ENCODE data around the gene GTF2E1.

DNA sequence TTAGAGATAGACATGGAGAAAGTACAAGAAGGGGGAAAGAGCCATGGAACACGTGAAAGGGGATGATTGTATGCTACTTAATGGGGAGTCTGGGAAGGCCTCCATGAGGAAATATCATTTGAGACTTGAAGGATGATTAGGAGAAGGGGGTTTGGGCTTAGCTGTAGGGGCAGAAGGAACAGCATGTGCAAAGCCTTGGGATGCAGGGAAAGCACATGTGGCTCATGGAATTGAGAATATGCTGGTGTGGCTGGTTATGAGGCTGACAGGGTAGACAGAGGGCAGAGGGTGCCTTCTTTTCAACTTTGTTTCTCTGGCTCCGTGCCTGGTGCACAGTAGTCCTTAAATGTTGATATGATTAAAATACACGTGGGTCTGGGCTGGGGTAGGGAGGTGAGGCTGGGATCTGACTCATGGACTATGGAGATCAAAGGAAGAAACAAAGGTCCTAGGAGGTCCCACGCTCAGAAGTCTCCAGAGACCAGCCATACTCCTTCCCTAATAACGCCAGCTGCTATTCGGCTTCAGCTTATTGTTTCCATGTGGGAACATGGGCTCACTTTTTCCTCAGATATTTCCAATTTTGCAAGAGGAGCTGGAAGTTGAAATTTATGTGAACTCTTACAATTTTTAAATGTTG, 1.1 kb downstream of the GTF2E1 start:
- no peak for TF ChIP-seq ESRRA (CRISPR knock-in tag; IDR thresholded peaks at IDR 0.05; ENCODE audit: borderline replicate concordance)
- TF ChIP-seq, protein P1, sequence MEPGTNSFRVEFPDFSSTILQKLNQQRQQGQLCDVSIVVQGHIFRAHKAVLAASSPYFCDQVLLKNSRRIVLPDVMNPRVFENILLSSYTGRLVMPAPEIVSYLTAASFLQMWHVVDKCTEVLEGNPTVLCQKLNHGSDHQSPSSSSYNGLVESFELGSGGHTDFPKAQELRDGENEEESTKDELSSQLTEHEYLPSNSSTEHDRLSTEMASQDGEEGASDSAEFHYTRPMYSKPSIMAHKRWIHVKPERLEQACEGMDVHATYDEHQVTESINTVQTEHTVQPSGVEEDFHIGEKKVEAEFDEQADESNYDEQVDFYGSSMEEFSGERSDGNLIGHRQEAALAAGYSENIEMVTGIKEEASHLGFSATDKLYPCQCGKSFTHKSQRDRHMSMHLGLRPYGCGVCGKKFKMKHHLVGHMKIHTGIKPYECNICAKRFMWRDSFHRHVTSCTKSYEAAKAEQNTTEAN (CRISPR knock-in tag; IDR thresholded peaks at IDR 0.05), result no peak
- TF ChIP-seq, protein P2, sequence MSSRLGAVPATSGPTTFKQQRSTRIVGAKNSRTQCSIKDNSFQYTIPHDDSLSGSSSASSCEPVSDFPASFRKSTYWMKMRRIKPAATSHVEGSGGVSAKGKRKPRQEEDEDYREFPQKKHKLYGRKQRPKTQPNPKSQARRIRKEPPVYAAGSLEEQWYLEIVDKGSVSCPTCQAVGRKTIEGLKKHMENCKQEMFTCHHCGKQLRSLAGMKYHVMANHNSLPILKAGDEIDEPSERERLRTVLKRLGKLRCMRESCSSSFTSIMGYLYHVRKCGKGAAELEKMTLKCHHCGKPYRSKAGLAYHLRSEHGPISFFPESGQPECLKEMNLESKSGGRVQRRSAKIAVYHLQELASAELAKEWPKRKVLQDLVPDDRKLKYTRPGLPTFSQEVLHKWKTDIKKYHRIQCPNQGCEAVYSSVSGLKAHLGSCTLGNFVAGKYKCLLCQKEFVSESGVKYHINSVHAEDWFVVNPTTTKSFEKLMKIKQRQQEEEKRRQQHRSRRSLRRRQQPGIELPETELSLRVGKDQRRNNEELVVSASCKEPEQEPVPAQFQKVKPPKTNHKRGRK (CRISPR knock-in tag; IDR thresholded peaks at IDR 0.05; ENCODE audit: borderline replicate concordance), result no peak
- TF ChIP-seq, protein P3, sequence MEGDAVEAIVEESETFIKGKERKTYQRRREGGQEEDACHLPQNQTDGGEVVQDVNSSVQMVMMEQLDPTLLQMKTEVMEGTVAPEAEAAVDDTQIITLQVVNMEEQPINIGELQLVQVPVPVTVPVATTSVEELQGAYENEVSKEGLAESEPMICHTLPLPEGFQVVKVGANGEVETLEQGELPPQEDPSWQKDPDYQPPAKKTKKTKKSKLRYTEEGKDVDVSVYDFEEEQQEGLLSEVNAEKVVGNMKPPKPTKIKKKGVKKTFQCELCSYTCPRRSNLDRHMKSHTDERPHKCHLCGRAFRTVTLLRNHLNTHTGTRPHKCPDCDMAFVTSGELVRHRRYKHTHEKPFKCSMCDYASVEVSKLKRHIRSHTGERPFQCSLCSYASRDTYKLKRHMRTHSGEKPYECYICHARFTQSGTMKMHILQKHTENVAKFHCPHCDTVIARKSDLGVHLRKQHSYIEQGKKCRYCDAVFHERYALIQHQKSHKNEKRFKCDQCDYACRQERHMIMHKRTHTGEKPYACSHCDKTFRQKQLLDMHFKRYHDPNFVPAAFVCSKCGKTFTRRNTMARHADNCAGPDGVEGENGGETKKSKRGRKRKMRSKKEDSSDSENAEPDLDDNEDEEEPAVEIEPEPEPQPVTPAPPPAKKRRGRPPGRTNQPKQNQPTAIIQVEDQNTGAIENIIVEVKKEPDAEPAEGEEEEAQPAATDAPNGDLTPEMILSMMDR (IDR thresholded peaks at IDR 0.05), result no peak
- no peak for TF ChIP-seq FOXK1 (CRISPR knock-in tag; IDR thresholded peaks at IDR 0.05)
- 0 out of 2 replicates have a peak, but pooled peaks have one; percentile 20 for TF ChIP-seq SMAD3 (CRISPR knock-in tag; IDR thresholded peaks at IDR 0.05; ENCODE audit: borderline replicate concordance)
- TF ChIP-seq MAX (CRISPR knock-in tag; IDR thresholded peaks at IDR 0.05), result no peak

Measured in WTC11 (cell line).